PFSK-1 (cell line): ENCODE results near the gene SH3TC1.

Experiments used
- FOXP2 ChIP-seq: optimal IDR thresholded peaks from 2 replicates; pipeline ENCODE3; 2011; ENCODE audit warnings: borderline replicate concordance, control low read depth, inconsistent platforms; ENCODE audit not compliant: insufficient read depth; ENCODE audit errors: extremely low read length, extremely low read depth
- POLR2AphosphoS5 ChIP-seq: IDR thresholded peaks from 2 replicates; pipeline ENCODE4 v1.6.1; 2012; ENCODE audit warnings: low read depth, mild to moderate bottlenecking, control low read depth, low read length, moderate library complexity
- SIN3A ChIP-seq: IDR thresholded peaks from 2 replicates; pipeline ENCODE4 v1.6.1; 2012; ENCODE audit warnings: mild to moderate bottlenecking, low read length, moderate library complexity, borderline replicate concordance; ENCODE audit not compliant: insufficient read depth
- TAF1 ChIP-seq: IDR thresholded peaks from 2 replicates; pipeline ENCODE4 v1.6.1; 2012; ENCODE audit warnings: low read length, control low read depth, borderline replicate concordance; ENCODE audit not compliant: insufficient read depth
- TF ChIP-seq, protein P1 (sequence below), 2 experiments: IDR thresholded peaks; 2 replicates each; pipeline versions ENCODE4 v1.6.1 to v1.8.0; 2011 to 2012; ENCODE audit warnings: low read depth in 2 of 2, low read length in 2 of 2, control low read depth in 1 of 2, inconsistent platforms in 1 of 2, mild to moderate bottlenecking in 1 of 2, moderate library complexity in 1 of 2; ENCODE audit not compliant: insufficient read depth in 1 of 2

DNA sequence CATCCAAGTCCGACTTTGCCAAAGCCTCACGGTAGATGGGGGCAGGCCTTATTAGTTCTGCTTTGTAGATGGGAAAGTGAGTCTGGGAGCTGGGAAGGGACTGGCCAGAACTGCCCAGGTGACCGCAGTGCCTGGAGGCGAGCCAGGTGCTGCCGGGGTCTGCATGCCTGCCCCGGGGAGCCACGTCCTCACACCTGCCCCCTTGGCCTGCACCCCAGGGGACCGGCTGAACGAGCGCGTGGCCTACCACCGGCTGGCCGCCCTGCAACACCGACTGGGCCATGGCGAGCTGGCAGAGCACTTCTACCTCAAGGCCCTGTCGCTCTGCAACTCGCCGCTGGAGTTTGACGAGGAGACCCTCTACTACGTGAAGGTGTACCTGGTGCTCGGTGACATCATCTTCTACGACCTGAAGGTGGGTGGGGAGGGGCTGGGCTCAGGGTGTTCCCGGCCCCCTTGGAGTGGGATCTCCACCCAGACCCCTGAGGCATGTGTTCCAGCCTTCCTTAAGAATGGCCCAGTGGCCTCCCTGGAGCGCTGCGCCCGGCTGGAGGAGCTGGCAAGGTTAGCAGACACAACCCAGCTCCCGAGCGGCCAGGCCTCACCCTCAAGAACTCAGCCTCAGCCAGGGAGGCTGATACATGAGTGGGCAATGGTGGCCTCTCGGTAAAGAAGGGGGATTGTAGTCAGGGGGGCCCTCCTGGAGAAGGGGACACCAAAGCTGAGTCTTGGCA, 38.3 kb downstream of the SH3TC1 start:
- TF ChIP-seq POLR2AphosphoS5 (no peak), TAF1 (no peak), SIN3A (no peak), FOXP2 (no peak)
- TF ChIP-seq, protein P1, sequence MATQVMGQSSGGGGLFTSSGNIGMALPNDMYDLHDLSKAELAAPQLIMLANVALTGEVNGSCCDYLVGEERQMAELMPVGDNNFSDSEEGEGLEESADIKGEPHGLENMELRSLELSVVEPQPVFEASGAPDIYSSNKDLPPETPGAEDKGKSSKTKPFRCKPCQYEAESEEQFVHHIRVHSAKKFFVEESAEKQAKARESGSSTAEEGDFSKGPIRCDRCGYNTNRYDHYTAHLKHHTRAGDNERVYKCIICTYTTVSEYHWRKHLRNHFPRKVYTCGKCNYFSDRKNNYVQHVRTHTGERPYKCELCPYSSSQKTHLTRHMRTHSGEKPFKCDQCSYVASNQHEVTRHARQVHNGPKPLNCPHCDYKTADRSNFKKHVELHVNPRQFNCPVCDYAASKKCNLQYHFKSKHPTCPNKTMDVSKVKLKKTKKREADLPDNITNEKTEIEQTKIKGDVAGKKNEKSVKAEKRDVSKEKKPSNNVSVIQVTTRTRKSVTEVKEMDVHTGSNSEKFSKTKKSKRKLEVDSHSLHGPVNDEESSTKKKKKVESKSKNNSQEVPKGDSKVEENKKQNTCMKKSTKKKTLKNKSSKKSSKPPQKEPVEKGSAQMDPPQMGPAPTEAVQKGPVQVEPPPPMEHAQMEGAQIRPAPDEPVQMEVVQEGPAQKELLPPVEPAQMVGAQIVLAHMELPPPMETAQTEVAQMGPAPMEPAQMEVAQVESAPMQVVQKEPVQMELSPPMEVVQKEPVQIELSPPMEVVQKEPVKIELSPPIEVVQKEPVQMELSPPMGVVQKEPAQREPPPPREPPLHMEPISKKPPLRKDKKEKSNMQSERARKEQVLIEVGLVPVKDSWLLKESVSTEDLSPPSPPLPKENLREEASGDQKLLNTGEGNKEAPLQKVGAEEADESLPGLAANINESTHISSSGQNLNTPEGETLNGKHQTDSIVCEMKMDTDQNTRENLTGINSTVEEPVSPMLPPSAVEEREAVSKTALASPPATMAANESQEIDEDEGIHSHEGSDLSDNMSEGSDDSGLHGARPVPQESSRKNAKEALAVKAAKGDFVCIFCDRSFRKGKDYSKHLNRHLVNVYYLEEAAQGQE (IDR thresholded peaks at IDR 0.05; ENCODE audit: insufficient read depth in 1 of 2, low read depth in 2 of 2, low read length in 2 of 2), result no peak
